GM21717 (cell line): ENCODE data around the gene PRRT1.
A peak's percentile ranks its signal among the peaks of the same experiment; 100 is the strongest.
"Not testable (repeated sequence)": the region's sequence is repeated elsewhere in the genome, so short reads cannot be mapped to it uniquely, and the experiment has no call there.

Experiments used
- ATAC-seq: cut with Tn5 transposase; IDR thresholded peaks from one replicate; pipeline ENCODE4 v1.9.1; 2021; ENCODE audit warnings: mild to moderate bottlenecking, moderate library complexity; ENCODE audit not compliant: unreplicated experiment

The PRRT1 gene

GRCh38 chr6:32151863-32152768, at the start of gene PRRT1:
TSS of gene PRRT1 (minus strand) at chr6:32151939. CDS start at chr6:32151827, 112 bp downstream.
- no peak for ATAC-seq

- no peak for ATAC-seq
Measured at GRCh38 chr6:32200711-32201475, 49.2 kb upstream of the PRRT1 start.

- no peak for ATAC-seq
Measured at GRCh38 chr6:32198866-32199265, 47.1 kb upstream of the PRRT1 start.

GRCh38 chr6:32198345-32198696, 46.6 kb upstream of the PRRT1 start:
- ATAC-seq: no peak

GRCh38 chr6:32196682-32197616, 45.2 kb upstream of the PRRT1 start:
- ATAC-seq: no peak

- ATAC-seq: peak; percentile 56
Measured at GRCh38 chr6:32195902-32196681, 44.4 kb upstream of the PRRT1 start.

- no peak for ATAC-seq
Measured at GRCh38 chr6:32195652-32195901, 43.8 kb upstream of the PRRT1 start.

- peak; percentile 71 for ATAC-seq
Measured at GRCh38 chr6:32194825-32195651, 43.3 kb upstream of the PRRT1 start.

GRCh38 chr6:32194388-32194787, 42.6 kb upstream of the PRRT1 start:
- ATAC-seq: no peak

GRCh38 chr6:32193096-32193495, 41.4 kb upstream of the PRRT1 start:
- not testable (repeated sequence) for ATAC-seq

GRCh38 chr6:32192608-32193039, 40.9 kb upstream of the PRRT1 start, which contains the start of gene GPSM3:
TSS of gene GPSM3 (minus strand) at chr6:32192643. CDS start at chr6:32192513, 130 bp downstream.
- no peak for ATAC-seq

GRCh38 chr6:32191696-32192607, 40.2 kb upstream of the PRRT1 start:
- no peak for ATAC-seq

- no peak for ATAC-seq
Measured at GRCh38 chr6:32190911-32191677, 39.4 kb upstream of the PRRT1 start.

- peak; percentile 40 for ATAC-seq
Measured at GRCh38 chr6:32190054-32190851, 38.5 kb upstream of the PRRT1 start, which contains the start of gene PBX2. TSS of gene PBX2 (minus strand) at chr6:32190202. CDS start at chr6:32189915, 287 bp downstream.

- no peak for ATAC-seq
Measured at GRCh38 chr6:32189742-32190053, 38.0 kb upstream of the PRRT1 start.

GRCh38 chr6:32189069-32189741, 37.5 kb upstream of the PRRT1 start:
- no peak for ATAC-seq
